Caco-2 (cell line): Measurements from ENCODE around the gene LRRC10. TPM values are rescaled to one million over a fixed set of nuclear protein-coding genes. Genes with fewer than 3 reads are reported as not detected.

ENCODE experiments used
- BruUV-seq: library from RNA; stranded (reverse); fragments of 400-500 nt; replicated peaks from 2 replicates; lab custom pipeline; 2021; lab: Mats Ljungman, UMichigan
- CTCF ChIA-PET: fragments of 300-600 bp; sonication (Branson Sonifier 250); formaldehyde crosslinking; loops from one replicate; lab custom pipeline; 2022; ENCODE audit warnings: antibody characterized with exemption; lab: Charles Lee
- POLR2A ChIA-PET: fragments of 300-600 bp; sonication (Branson Sonifier 250); formaldehyde crosslinking; loops from one replicate; lab custom pipeline; 2022; ENCODE audit warnings: antibody characterized with exemption; lab: Charles Lee
- DNase-seq, 2 experiments: peaks; one replicate each; pipeline versions ENCODE4 v3.0.0 to v3.0.0-alpha.2; 2020 to 2022
- H3K27me3 ChIP-seq: replicated peaks from 2 replicates; pipeline ENCODE4 v1.6.0; 2011; ENCODE audit warnings: low read length; ENCODE audit not compliant: control insufficient read depth, insufficient read depth
- H3K36me3 ChIP-seq: 2 replicates; pipeline ENCODE4 v1.5.1; 2011; ENCODE audit warnings: low read length; ENCODE audit not compliant: control insufficient read depth, insufficient read depth
- H3K4me1 ChIP-seq: fragments of 250-450 bp; sonication (Bioruptor Pico); 2 replicates; pipeline ENCODE4 v1.5.1; 2020; ENCODE audit warnings: mild to moderate bottlenecking
- H3K4me3 ChIP-seq: 2 replicates; pipeline ENCODE4 v1.5.1; 2011; ENCODE audit warnings: low read depth, mild to moderate bottlenecking, control low read depth, low read length
- H3K9me3 ChIP-seq: fragments of 250-450 bp; sonication (Bioruptor Pico); 2 replicates; pipeline ENCODE4 v1.5.1; 2020; ENCODE audit warnings: mild to moderate bottlenecking, moderate library complexity
- H3K27ac Mint-ChIP-seq: one replicate; pipeline ENCODE4 v1.8.0; 2022; ENCODE audit warnings: mixed read lengths; ENCODE audit not compliant: unreplicated experiment
- H3K27me3 Mint-ChIP-seq: one replicate; pipeline ENCODE4 v1.8.0; 2022; ENCODE audit warnings: mixed read lengths; ENCODE audit not compliant: insufficient read depth, unreplicated experiment
- H3K36me3 Mint-ChIP-seq: one replicate; pipeline ENCODE4 v1.8.0; 2022; ENCODE audit warnings: mild to moderate bottlenecking, mixed read lengths; ENCODE audit not compliant: insufficient read depth, unreplicated experiment
- H3K4me1 Mint-ChIP-seq: one replicate; pipeline ENCODE4 v1.8.0; 2022; ENCODE audit warnings: low read depth, mixed read lengths; ENCODE audit not compliant: unreplicated experiment
- H3K4me3 Mint-ChIP-seq: one replicate; pipeline ENCODE4 v1.8.0; 2022; ENCODE audit warnings: mild to moderate bottlenecking, moderate library complexity, mixed read lengths; ENCODE audit not compliant: unreplicated experiment
- H3K9me3 Mint-ChIP-seq: one replicate; pipeline ENCODE4 v1.8.0; 2022; ENCODE audit warnings: mixed read lengths; ENCODE audit not compliant: unreplicated experiment
- intact Hi-C: fragments of 100-400 bp; cut with micrococcal nuclease; formaldehyde crosslinking; loops from one replicate; pipeline ENCODE4 v1.10.0; 2022; ENCODE audit not compliant: unreplicated experiment
- microRNA-seq: library from miRNA; unstranded; fragments of <30 nt; microRNA quantifications from one replicate; pipeline ENCODE4 v1.2.0, GENCODE V29; 2022
- total RNA-seq: library from RNA; stranded (reverse); gene quantifications from 2 replicates; pipeline ENCODE4 v1.2.3, GENCODE V29; 2022
- TF ChIP-seq, protein P1 (sequence below), 2 experiments: fragments of 200-600 bp in 1 of 2; IDR thresholded peaks; 1 replicate in 1 of 2; 2 replicates in 1 of 2; pipeline versions ENCODE4 v1.5.1 to v1.8.0; 2011 to 2022; ENCODE audit warnings: antibody characterized with exemption in 1 of 2, control low read depth in 1 of 2, inconsistent platforms in 1 of 2, low read depth in 1 of 2, low read length in 1 of 2, mild to moderate bottlenecking in 1 of 2, moderate library complexity in 1 of 2; ENCODE audit not compliant: insufficient read depth in 1 of 2, severe bottlenecking in 1 of 2, unreplicated experiment in 1 of 2

Gene LRRC10
- total RNA-seq, 1 experiment from 2014 or later: not detected

DNA sequence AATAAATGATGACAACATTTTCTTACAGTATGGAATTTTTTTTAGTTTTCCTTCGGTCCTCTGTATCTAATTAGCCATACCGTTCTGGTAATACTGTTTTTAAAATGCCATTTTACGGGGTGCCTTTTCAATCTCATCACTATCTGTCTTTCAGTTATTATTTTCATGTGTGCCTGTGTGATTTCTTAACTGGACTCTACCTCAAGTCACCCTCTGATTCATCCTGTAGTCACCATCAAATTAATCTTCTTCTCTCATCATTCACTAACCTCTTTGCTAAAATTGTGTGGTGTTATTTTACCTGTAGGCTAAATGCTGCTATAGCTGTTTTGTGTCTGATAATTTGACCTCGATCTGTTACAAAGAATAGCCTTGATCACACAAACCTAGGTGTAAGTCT, 41.5 kb downstream of the LRRC10 start:
- Histone ChIP-seq H3K9me3 (no peaks in the 10 kb centered on the region), H3K36me3 (peaks cover 2% of the 10 kb centered on the region; the same call in 1 of the 2 replicates), H3K27me3 (no peaks in the 10 kb centered on the region), H3K4me3 (no peak overlapping the region), H3K4me1 (peaks cover 13% of the 10 kb centered on the region)
- CTCF ChIA-PET: interaction anchor here (1.5 kb wide), 1 partner anchor 35 kb away, joined by 3 read pairs; no protein-coding TSS in a partner anchor
- POLR2A ChIA-PET: no interaction called here
- no peak overlapping the region for H3K27ac Mint-ChIP-seq
- no peak for DNase-seq
- no TSS peak for BruUV-seq
- peaks cover 70% of the 10 kb centered on the region for H3K36me3 Mint-ChIP-seq
- intact Hi-C loops: no loop called here
- no peaks in the 10 kb centered on the region for H3K27me3 Mint-ChIP-seq
- TF ChIP-seq, protein P1, sequence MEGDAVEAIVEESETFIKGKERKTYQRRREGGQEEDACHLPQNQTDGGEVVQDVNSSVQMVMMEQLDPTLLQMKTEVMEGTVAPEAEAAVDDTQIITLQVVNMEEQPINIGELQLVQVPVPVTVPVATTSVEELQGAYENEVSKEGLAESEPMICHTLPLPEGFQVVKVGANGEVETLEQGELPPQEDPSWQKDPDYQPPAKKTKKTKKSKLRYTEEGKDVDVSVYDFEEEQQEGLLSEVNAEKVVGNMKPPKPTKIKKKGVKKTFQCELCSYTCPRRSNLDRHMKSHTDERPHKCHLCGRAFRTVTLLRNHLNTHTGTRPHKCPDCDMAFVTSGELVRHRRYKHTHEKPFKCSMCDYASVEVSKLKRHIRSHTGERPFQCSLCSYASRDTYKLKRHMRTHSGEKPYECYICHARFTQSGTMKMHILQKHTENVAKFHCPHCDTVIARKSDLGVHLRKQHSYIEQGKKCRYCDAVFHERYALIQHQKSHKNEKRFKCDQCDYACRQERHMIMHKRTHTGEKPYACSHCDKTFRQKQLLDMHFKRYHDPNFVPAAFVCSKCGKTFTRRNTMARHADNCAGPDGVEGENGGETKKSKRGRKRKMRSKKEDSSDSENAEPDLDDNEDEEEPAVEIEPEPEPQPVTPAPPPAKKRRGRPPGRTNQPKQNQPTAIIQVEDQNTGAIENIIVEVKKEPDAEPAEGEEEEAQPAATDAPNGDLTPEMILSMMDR (IDR thresholded peaks at IDR 0.05; ENCODE audit: insufficient read depth in 1 of 2, low read depth in 1 of 2, low read length in 1 of 2, severe bottlenecking in 1 of 2, unreplicated experiment in 1 of 2): no peak
- H3K4me3 Mint-ChIP-seq: no peak overlapping the region
- peaks cover 27% of the 10 kb centered on the region for H3K4me1 Mint-ChIP-seq
- no peaks in the 10 kb centered on the region for H3K9me3 Mint-ChIP-seq

DNA sequence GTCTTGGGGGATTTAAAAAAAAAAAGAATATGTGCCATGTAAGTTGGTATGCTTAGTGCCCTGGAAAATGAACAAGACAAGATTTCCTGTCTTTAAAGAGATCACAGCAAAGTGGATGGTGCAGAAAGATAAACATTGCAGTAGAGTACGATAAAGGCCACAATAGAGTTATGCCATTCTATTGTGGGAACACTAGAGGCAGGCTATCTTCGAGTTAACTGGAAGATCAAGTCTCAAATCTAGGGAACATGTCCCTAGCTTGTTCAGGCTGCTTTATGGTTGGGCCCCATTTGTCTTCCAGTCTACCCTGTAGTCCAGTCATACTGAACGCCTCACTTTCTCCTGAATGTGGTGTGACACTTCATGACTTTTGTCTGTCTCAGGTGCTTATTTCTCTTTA, 44.1 kb downstream of the LRRC10 start:
- Histone ChIP-seq H3K4me1 (peaks cover 13% of the 10 kb centered on the region), H3K4me3 (no peak overlapping the region), H3K27me3 (no peaks in the 10 kb centered on the region), H3K36me3 (no peaks in the 10 kb centered on the region), H3K9me3 (no peaks in the 10 kb centered on the region)
- intact Hi-C loops: no loop called here
- H3K27me3 Mint-ChIP-seq: no peaks in the 10 kb centered on the region
- TF ChIP-seq, protein P1 (IDR thresholded peaks at IDR 0.05; ENCODE audit: insufficient read depth in 1 of 2, low read depth in 1 of 2, low read length in 1 of 2, severe bottlenecking in 1 of 2, unreplicated experiment in 1 of 2): peak in 1 of 2 experiments; percentile 37
- no peak for DNase-seq
- H3K36me3 Mint-ChIP-seq: peaks cover 46% of the 10 kb centered on the region
- no TSS peak for BruUV-seq
- POLR2A ChIA-PET: no interaction called here
- no peak overlapping the region for H3K4me3 Mint-ChIP-seq
- no peaks in the 10 kb centered on the region for H3K9me3 Mint-ChIP-seq
- H3K4me1 Mint-ChIP-seq: peaks cover 27% of the 10 kb centered on the region
- CTCF ChIA-PET: interaction anchor here (1.2 kb wide), 2 partner anchors 149 to 178 kb away, joined by 4 read pairs; no protein-coding TSS in a partner anchor
- no peak overlapping the region for H3K27ac Mint-ChIP-seq

DNA sequence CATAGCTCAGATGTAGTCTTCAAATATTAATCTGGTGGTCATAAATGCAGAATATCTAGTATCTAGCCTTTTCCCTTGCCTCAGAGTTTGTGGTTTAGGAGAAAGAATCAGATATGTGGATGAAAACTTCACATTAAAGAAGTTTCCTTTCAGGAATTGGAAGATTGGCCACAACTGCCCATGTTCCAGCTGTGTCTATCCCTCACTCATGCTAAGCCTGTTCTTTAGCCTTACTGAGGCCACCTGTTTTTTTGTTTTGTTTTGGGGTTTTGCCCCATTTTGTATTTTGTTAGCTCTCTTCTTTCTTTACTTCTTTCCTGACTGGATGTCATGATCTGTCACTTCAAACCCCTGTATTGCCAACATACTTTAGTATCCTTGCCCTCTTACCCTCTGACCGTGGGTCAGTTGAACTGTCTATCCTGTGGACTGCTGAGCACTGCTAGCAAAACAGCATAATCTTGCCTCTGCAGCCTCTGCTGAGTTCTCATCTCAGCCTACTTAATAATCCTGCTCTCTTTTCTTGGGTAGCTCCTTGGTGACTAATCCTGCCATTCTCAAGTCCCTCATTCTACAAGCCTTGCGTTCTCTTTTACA, 47.4 kb downstream of the LRRC10 start:
- no peaks in the 10 kb centered on the region for H3K27me3 ChIP-seq
- Mint-ChIP-seq H3K27ac (no peak overlapping the region), H3K9me3 (no peaks in the 10 kb centered on the region), H3K4me1 (peaks cover 15% of the 10 kb centered on the region), H3K4me3 (no peak overlapping the region), H3K36me3 (peaks cover 19% of the 10 kb centered on the region), H3K27me3 (no peaks in the 10 kb centered on the region)
- ChIA-PET CTCF (no interaction called here), POLR2A (no interaction called here)
- H3K4me3 ChIP-seq: no peak overlapping the region
- no TSS peak for BruUV-seq
- no peak for DNase-seq
- TF ChIP-seq, protein P1 (IDR thresholded peaks at IDR 0.05; ENCODE audit: insufficient read depth in 1 of 2, low read depth in 1 of 2, low read length in 1 of 2, severe bottlenecking in 1 of 2, unreplicated experiment in 1 of 2): no peak
- H3K36me3 ChIP-seq: no peaks in the 10 kb centered on the region
- H3K9me3 ChIP-seq: no peaks in the 10 kb centered on the region
- peaks cover 3% of the 10 kb centered on the region for H3K4me1 ChIP-seq
- intact Hi-C loops: no loop called here

Small RNA genes within 50 kb of the gene (microRNA-seq; reads per million reads assigned to microRNA genes)
- gene MIR3913-1 (not detected), gene MIR3913-2 (not detected)

Other genes with a start within 250 kb of the LRRC10 start
- 82.3 and 86.5 TPM in 2 replicates for gene FRS2, start 140.5 kb downstream of the LRRC10 start, total RNA-seq
- gene CCT2, start 25.4 kb downstream of the LRRC10 start, total RNA-seq: 321 and 341 TPM in 2 replicates
- gene BEST3, start 88.4 kb upstream of the LRRC10 start, total RNA-seq: 1.3 and 1.5 TPM in 2 replicates
- gene RAB3IP, start 128.0 kb upstream of the LRRC10 start, total RNA-seq: 70.8 and 82.5 TPM in 2 replicates
- 0.16 and 0.44 TPM in 2 replicates for gene MYRFL, start 214.3 kb upstream of the LRRC10 start, total RNA-seq